Measurements from ENCODE around the gene DDX49.
"Not testable (repeated sequence)": the region's sequence is repeated elsewhere in the genome, so short reads cannot be mapped to it uniquely, and the experiment has no call there.

DDX49 gene

GRCh38 chr19:18940769-18941627, 21.5 kb downstream of the DDX49 start, which contains the start of gene HOMER3:
Gene HOMER3, minus strand, starts transcription at chr19:18941217. Its CDS starts 2,235 bp downstream, at chr19:18938982.
- peak; percentile 45 to 49 for DNase-seq (ENCODE audit: low read depth in 2 of 2)

DNA sequence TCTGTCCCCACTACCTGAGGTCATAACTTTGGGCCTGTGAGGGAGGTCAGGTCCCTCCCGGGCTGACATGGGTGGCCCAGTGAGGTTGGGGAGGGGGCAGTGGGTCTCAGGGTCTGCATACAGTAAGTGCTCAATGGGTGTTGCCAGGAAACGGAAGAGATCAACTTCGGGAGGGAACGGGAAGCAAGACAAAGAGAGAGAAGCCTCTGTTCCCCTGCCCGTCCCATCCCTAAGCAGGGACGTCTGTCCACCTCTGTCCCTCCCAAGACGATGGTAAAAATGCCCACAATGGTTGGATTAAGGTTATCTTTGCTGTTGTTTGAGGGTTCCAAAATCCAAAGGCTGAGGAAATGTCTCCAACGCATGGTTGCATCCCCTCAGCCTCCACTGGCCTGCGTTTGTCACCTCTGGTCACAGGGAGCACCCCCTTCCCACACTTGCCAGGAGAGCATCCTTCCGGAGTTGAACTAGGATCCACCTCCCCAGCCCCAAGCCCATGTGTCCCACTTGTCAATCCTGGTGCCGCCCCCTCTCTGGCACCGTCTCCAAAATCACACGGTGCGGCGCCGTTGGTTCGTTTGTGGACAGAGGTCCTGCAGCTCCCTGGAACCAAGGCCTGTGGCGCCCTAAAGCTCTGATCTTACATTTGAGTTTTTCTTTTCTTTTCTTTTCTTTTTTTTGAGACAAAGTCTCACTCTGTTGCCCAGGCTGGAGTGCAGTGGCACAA, 22.3 kb downstream of the DDX49 start:
- DNase-seq (ENCODE audit: low read depth in 2 of 2): no peak

GRCh38 chr19:18942692-18943091, 23.2 kb downstream of the DDX49 start:
- DNase-seq (ENCODE audit: low read depth in 2 of 2): no peak

GRCh38 chr19:18943465-18943864, 23.9 kb downstream of the DDX49 start:
- DNase-seq (ENCODE audit: low read depth in 2 of 2): no peak

- DNase-seq (ENCODE audit: low read depth in 2 of 2): no peak
Measured at GRCh38 chr19:18945297-18945696, 25.8 kb downstream of the DDX49 start.

- DNase-seq (ENCODE audit: low read depth in 2 of 2): no peak
Measured at GRCh38 chr19:18946335-18946734, 26.8 kb downstream of the DDX49 start.

DNA sequence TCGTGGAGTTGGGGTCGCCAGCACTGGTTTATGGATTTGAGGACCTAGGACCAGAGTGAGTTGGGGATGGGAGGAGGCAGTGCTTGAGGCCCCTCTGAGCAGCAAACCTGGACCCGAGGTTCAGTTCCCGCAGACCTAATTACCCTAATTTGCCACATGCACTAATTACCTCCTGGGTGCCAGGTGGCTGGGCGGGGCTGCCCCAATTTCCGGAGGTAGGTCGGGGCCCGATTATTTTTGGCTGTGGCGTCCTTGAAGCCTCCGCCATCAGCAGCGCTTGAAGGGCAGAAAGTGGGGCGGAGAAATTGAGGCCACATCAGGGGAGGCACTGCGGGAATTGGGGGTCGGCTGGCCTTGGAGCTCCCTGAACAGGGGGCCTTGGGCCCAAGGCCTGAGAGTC, 27.4 kb downstream of the DDX49 start:
- DNase-seq (ENCODE audit: low read depth in 2 of 2): no peak

DNA sequence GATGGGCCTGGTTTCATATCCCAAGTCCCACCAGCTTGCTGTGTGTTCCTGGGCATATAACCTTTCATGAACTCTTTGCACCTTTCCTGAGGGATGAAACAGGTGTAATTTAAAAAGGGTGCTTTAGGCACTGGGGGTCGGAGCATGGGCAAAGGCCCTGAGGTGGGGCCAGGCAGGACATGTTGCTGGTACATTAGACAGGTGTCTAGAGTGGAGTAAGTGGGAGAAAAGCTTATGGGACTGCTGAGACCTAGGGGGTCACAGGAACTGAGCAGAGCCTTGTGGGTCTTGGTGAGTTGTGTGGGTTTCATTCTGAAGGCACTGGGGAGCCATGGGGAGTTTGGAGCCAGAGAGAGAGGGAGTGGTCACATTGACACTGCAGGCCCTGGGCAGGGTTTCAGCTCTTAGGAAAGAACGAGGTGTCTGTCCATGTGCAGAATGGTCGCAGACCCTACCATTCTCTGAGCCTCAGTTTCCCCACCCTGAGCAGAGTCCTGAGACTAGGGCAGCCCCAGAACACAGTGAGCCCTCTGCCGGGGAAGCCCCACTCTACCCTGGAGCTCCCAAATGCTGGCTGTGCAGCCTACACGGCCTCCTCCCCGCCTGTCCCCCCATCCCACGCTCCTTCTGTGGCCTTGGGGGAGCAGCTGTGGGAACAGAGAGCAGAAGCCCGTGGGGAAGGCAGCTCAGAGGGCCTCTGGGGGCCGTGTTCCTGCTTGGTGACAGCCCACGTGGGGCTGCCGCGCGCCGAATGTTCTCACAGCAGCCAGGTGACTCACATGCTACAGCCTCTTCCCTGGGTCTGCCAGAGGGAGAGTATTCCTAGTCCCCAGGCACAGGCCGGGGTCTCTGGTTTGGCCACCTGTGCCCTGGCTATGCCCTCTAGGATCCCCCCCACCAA, 28.8 kb downstream of the DDX49 start:
- DNase-seq (ENCODE audit: low read depth in 2 of 2): no peak

DNA sequence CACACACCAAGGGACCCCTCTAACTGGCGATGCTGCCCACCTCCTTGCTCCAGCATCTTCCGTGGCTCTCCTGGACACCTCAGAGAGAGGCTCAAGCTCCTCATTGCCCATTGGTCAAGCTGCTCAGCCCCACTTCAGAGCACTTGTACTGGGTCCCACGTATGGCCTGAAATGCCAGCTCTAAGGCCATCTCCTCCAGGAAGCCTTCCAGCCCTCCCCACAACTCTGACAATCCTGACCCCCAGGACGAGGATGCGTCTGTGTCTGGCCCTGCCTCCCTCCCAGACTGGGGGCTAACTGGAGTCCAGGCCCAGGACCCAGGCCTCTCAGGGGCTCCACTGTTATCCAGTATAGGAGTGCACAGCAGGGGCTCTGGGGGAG, 29.5 kb downstream of the DDX49 start:
- no peak for DNase-seq (ENCODE audit: low read depth in 2 of 2)

DNA sequence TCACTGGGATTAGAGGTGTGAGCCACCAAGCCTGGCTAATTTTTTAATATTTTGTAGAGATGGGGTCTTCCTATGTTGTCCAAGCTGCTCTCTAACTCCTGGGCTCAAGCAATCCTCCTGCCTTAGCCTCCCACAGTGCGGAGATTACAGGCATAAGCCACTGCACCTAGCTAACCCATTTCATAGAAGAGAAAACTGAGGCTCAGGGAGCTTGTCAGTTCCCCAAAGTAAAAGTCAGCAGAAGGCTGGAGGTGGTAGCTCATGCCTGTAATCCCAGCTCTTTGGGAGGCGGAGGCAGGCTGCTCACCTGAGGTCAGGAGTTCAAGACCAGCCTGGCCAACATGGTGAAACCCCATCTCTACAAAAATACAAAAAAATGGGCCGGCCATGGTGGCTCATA, 30.3 kb downstream of the DDX49 start:
- no peak for DNase-seq (ENCODE audit: low read depth in 2 of 2)

DNA sequence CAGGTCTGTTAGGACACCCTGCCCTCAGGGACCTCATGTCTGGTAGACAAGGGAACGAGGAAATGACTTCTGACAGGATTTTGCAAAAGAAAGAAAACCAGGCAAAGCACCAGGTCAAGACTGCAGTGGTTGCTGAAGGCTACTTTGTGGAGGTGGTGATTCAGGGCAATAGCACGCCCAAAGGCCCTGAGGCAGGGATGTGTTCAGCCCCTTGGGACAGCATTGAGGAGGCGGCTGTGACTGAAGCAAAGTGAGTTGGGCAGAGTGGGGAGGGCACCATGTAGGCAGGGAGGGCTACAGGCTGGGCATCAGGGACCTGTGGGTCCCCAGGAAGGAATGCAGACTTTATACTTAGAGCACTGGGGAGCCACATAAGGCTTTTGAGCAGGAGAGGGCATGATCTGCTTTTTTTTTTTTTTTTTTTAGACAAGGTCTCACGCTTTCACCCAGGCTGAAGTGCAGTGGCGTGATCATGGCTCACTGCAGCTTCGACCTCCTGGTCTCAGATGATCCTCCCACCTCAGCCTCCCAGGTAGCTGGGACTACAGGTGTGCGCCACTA, 32.3 kb downstream of the DDX49 start:
- DNase-seq (ENCODE audit: low read depth in 2 of 2): no peak

GRCh38 chr19:18952364-18953003, 33.0 kb downstream of the DDX49 start:
- not testable (repeated sequence) for DNase-seq (ENCODE audit: low read depth in 2 of 2)

DNA sequence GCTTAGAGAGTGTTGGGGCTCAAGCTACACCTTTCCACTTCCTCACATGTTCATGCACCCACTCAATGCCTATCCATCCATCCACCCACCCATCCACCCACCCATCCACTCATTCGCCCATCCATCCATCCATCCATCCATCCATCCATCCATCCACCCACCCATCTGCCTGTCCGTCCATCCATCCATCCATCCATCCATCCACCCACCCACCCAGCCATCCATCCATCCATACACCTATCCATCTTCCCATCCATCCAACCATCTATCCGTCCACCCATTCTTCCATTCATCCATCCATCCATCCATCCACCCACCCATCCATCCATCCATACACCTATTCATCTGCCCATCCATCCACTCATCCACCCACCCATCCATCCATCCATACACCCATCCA, 34.6 kb downstream of the DDX49 start:
- no peak for DNase-seq (ENCODE audit: low read depth in 2 of 2)

- DNase-seq (ENCODE audit: low read depth in 2 of 2): no peak
Measured at GRCh38 chr19:18955042-18955441, 35.5 kb downstream of the DDX49 start.

GRCh38 chr19:18960370-18960769, 40.9 kb downstream of the DDX49 start:
- no peak for DNase-seq (ENCODE audit: low read depth in 2 of 2)

GRCh38 chr19:18961767-18962620, 42.5 kb downstream of the DDX49 start:
- DNase-seq (ENCODE audit: low read depth in 2 of 2): no peak

- DNase-seq (ENCODE audit: low read depth in 2 of 2): no peak
Measured at GRCh38 chr19:18964121-18964520, 44.6 kb downstream of the DDX49 start.

DNA sequence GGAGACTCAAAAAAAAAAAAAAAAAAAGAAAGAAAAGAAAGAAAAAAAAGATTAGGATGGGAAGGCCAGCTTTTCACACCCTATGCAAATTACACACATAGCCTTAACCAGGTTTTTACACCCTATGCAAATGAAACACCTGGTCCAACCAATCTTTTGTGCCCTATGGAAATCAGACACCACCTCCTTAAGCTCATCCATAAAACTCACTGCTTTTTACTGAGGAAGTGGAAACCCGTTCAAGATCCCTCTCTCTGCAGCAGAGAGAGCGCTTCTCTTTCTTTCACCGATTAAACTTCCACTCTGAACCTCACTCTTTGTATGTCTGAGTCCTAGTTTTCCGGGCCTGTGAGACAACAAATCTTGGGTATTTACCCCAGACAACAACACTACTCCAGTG, 46.8 kb downstream of the DDX49 start:
- no peak for DNase-seq (ENCODE audit: low read depth in 2 of 2)

GRCh38 chr19:18967358-18968146, 48.0 kb downstream of the DDX49 start:
- no peak for DNase-seq (ENCODE audit: low read depth in 2 of 2)
